Measurements from ENCODE around the gene GPR171.

DNA sequence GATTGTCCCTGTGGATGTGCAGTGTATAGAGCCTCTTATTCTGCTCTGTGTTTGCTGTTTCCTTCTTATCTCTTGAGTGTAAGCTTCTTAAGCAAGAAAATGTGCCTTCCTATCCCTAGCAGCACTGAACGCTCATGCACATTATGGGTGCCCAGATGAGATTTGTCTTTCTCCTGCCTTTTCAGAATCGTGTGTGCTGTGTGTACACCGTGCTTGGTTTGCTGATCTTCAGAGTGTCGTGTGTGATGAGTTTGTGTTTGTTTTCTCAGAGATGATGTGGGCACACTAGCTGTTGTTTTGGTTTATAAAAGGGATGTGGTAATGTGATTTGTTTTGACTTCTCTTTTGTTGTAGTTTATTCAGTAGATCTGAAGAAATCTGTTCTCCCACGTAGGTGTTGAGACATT is 19.7 kb downstream of the GPR171 start:
- no peak for TF ChIP-seq EZH2phosphoT487 (IDR thresholded peaks at IDR 0.05; ENCODE audit: borderline replicate concordance, low read depth, low read length)
- TF ChIP-seq, protein P1, sequence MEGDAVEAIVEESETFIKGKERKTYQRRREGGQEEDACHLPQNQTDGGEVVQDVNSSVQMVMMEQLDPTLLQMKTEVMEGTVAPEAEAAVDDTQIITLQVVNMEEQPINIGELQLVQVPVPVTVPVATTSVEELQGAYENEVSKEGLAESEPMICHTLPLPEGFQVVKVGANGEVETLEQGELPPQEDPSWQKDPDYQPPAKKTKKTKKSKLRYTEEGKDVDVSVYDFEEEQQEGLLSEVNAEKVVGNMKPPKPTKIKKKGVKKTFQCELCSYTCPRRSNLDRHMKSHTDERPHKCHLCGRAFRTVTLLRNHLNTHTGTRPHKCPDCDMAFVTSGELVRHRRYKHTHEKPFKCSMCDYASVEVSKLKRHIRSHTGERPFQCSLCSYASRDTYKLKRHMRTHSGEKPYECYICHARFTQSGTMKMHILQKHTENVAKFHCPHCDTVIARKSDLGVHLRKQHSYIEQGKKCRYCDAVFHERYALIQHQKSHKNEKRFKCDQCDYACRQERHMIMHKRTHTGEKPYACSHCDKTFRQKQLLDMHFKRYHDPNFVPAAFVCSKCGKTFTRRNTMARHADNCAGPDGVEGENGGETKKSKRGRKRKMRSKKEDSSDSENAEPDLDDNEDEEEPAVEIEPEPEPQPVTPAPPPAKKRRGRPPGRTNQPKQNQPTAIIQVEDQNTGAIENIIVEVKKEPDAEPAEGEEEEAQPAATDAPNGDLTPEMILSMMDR (conservative IDR thresholded peaks at IDR 0.05; ENCODE audit: low read length): no peak

All from OCI-LY7 (cell line).